Astrocyte (in vitro differentiated cells and primary cell): Measurements from ENCODE around the gene FBXW7.

Experiments
- CTCF ChIP-seq: IDR thresholded peaks from 2 replicates; pipeline ENCODE4 v1.5.1; 2011; ENCODE audit warnings: low read depth, mild to moderate bottlenecking, inconsistent platforms, low read length, moderate library complexity; ENCODE audit not compliant: insufficient read depth
- EZH2 ChIP-seq: IDR thresholded peaks from 2 replicates; pipeline ENCODE4 v1.6.1; 2012; ENCODE audit warnings: mild to moderate bottlenecking, low read length, inconsistent platforms; ENCODE audit not compliant: insufficient read depth

DNA sequence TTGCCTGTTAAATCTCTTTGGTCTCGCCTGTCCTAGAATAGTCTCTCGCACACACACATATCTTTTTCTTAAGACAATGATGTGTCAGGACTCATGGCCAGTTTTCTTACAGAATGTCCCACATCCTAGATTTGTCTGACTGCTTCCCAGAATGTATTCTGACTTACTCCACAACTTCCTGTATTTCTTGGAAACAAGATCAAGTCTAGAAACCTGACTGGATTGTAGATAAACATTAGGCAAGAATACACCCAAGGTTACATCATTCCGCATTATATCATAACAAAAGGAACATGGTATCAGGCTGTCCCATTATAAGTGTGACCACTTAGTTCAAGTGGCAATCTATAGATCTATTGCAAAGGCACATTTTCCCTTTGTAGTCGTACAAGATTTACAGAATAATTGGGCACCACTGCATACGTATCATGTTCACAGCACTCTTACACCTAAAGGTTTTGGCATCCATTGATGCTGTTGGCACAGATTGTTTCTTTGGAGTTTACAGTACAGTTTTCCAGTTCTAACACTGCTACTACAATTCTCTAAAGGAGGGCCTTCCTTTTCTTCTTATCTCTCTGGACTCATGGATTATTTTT lies 56.4 kb downstream of the FBXW7 start:
- no peak for TF ChIP-seq CTCF
- TF ChIP-seq EZH2 = no peak
